Loucy (cell line): ENCODE results near the gene CCL15.
"Not testable (repeated sequence)": the region's sequence is repeated elsewhere in the genome, so short reads cannot be mapped to it uniquely, and the experiment has no call there.

Experiments
- H2AFZ ChIP-seq: fragments of 200-600 bp; sonication (generic); 2 replicates; pipeline ENCODE4 v1.6.0; 2016; ENCODE audit warnings: antibody characterized with exemption, mild to moderate bottlenecking, low read length, moderate library complexity
- H3F3A ChIP-seq: fragments of 200-600 bp; 2 replicates; pipeline ENCODE4 v1.6.0; 2016; ENCODE audit warnings: antibody characterized with exemption, low read depth, mild to moderate bottlenecking
- H3K27me3 ChIP-seq: fragments of 200-600 bp; sonication (generic); 2 replicates; pipeline ENCODE4 v1.6.1; 2014; ENCODE audit warnings: low read length, mild to moderate bottlenecking; ENCODE audit not compliant: insufficient read depth, poor library complexity, severe bottlenecking
- H3K36me3 ChIP-seq: fragments of 200-600 bp; sonication (generic); 2 replicates; pipeline ENCODE4 v1.6.1; 2016; ENCODE audit warnings: low read length; ENCODE audit not compliant: insufficient read depth
- H3K4me1 ChIP-seq: fragments of 200-600 bp; sonication (generic); 2 replicates; pipeline ENCODE4 v1.5.1; 2014; ENCODE audit warnings: low read length, mild to moderate bottlenecking; ENCODE audit not compliant: insufficient read depth, poor library complexity, severe bottlenecking
- H3K4me2 ChIP-seq: fragments of 200-600 bp; sonication (generic); 2 replicates; pipeline ENCODE4 v1.6.0; 2014; ENCODE audit warnings: antibody characterized with exemption, low read length, low read depth, mild to moderate bottlenecking; ENCODE audit not compliant: poor library complexity, severe bottlenecking
- H3K4me3 ChIP-seq: fragments of 200-600 bp; sonication (generic); 2 replicates; pipeline ENCODE4 v1.5.1; 2014; ENCODE audit warnings: low read length, mild to moderate bottlenecking, mixed read lengths; ENCODE audit not compliant: poor library complexity, severe bottlenecking
- H3K79me2 ChIP-seq: fragments of 200-600 bp; sonication (generic); 2 replicates; pipeline ENCODE4 v1.6.1; 2014; ENCODE audit warnings: low read length; ENCODE audit not compliant: insufficient read depth
- H3K9ac ChIP-seq: fragments of 200-600 bp; sonication (generic); 2 replicates; pipeline ENCODE4 v1.6.0; 2014; ENCODE audit warnings: mild to moderate bottlenecking, low read depth, low read length, moderate library complexity; ENCODE audit not compliant: poor library complexity, severe bottlenecking
- H3K9me2 ChIP-seq: fragments of 200-600 bp; sonication (generic); replicated peaks from 2 replicates; pipeline ENCODE4 v1.6.1; 2016; ENCODE audit warnings: low read depth, low read length, mixed read lengths
- H3K9me3 ChIP-seq: fragments of 200-600 bp; sonication (generic); 2 replicates; pipeline ENCODE4 v1.6.1; 2014; ENCODE audit warnings: mild to moderate bottlenecking, antibody characterized with exemption, low read length, low read depth; ENCODE audit not compliant: insufficient read depth
- H4K20me1 ChIP-seq: fragments of 200-600 bp; sonication (generic); 2 replicates; pipeline ENCODE4 v1.6.0; 2014; ENCODE audit warnings: antibody characterized with exemption, low read length, mild to moderate bottlenecking; ENCODE audit not compliant: insufficient read depth, poor library complexity, severe bottlenecking
- EZH2phosphoT487 ChIP-seq: fragments of 200-600 bp; IDR thresholded peaks from 2 replicates; pipeline ENCODE4 v1.6.1; 2018; ENCODE audit warnings: antibody characterized with exemption, mild to moderate bottlenecking, moderate library complexity, borderline replicate concordance
- TF ChIP-seq, protein P1 (sequence below): fragments of 200-600 bp; sonication (generic); conservative IDR thresholded peaks from 2 replicates; pipeline ENCODE4 v1.5.1; 2014; ENCODE audit warnings: mild to moderate bottlenecking, antibody characterized with exemption, low read length

CCL15 gene

DNA sequence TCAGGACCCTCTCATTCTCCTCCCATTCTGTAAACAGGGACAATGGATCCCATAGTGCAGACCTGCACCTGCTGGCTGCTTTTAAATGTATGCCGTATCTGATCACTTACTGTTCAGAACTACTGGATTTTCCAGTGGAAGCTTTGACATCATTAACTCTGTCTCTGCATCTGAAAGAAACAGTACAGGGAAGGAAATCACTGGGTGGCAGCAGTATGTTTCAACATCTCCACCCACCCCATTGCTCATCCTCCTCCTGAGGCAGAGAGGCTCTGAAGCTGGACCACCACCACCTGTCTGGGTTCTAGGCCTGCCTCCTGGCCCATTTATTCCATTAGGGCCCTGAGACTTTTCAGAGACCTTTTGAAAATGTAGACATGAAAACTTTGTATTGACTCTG lies 2.6 kb downstream of the CCL15 start:
- no peaks in the 10 kb centered on the region for H3K9me2 ChIP-seq
- no peaks in the 10 kb centered on the region for H3K36me3 ChIP-seq
- no peaks in the 10 kb centered on the region for H3K27me3 ChIP-seq
- H4K20me1 ChIP-seq: no peaks in the 10 kb centered on the region
- no peak overlapping the region for H2AFZ ChIP-seq
- no peaks in the 10 kb centered on the region for H3K79me2 ChIP-seq
- H3F3A ChIP-seq: no peaks in the 10 kb centered on the region
- TF ChIP-seq EZH2phosphoT487: no peak
- TF ChIP-seq, protein P1, sequence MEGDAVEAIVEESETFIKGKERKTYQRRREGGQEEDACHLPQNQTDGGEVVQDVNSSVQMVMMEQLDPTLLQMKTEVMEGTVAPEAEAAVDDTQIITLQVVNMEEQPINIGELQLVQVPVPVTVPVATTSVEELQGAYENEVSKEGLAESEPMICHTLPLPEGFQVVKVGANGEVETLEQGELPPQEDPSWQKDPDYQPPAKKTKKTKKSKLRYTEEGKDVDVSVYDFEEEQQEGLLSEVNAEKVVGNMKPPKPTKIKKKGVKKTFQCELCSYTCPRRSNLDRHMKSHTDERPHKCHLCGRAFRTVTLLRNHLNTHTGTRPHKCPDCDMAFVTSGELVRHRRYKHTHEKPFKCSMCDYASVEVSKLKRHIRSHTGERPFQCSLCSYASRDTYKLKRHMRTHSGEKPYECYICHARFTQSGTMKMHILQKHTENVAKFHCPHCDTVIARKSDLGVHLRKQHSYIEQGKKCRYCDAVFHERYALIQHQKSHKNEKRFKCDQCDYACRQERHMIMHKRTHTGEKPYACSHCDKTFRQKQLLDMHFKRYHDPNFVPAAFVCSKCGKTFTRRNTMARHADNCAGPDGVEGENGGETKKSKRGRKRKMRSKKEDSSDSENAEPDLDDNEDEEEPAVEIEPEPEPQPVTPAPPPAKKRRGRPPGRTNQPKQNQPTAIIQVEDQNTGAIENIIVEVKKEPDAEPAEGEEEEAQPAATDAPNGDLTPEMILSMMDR: no peak
- H3K9ac ChIP-seq: no peak overlapping the region
- no peaks in the 10 kb centered on the region for H3K9me3 ChIP-seq
- no peaks in the 10 kb centered on the region for H3K4me1 ChIP-seq
- no peak overlapping the region for H3K4me2 ChIP-seq
- H3K4me3 ChIP-seq: no peak overlapping the region

DNA sequence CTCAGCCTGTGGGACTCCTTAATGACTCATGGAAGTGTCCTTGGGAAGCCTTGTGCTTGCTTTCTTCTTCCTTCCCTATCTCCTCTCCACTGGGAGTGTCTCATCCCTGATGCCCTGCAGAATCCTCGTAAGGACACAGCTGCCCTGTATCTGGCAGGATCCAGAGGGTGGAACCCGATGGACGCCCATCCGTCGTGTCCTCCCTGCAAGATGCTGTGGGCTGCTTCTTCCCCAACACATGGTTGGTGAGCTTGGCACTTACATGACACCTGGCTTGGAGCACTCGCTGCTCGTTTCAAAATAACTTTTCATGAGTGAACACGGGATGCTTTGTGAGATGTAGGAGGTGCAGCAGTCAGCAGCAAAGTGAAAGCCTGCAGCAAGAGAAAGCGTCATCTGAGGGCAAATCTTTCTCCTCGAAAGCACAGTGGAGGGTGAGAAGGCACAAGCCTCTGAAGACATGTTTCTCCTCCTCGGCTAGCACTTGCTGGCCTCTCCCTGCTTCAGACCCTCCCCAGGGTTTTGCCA lies 3.3 kb downstream of the CCL15 start:
- Histone ChIP-seq H3K36me3 (no peaks in the 10 kb centered on the region), H3K9ac (no peak overlapping the region), H3F3A (no peaks in the 10 kb centered on the region), H3K4me1 (no peaks in the 10 kb centered on the region), H3K79me2 (no peaks in the 10 kb centered on the region), H3K27me3 (no peaks in the 10 kb centered on the region), H4K20me1 (no peaks in the 10 kb centered on the region), H3K4me3 (no peak overlapping the region), H3K4me2 (no peak overlapping the region), H3K9me2 (no peaks in the 10 kb centered on the region), H3K9me3 (no peaks in the 10 kb centered on the region), H2AFZ (no peak overlapping the region)
- TF ChIP-seq, protein P1: no peak
- no peak for TF ChIP-seq EZH2phosphoT487

DNA sequence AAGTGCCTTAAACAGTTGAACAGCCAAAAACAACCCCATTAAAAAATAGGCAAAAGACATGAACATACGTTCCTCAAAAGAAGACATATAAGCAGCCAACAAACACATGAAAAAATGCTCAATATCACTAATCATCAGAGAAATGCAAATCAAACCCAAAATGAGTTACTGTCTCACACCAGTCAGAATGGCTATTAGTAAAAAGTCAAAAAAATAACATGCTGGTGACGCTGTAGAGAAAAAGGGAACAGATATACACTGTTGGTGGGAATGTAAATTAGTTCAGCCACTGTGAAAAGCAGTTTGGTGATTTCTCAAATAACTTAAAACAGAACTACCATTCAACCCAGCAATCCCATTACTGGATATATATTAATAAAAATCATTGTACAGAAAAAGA lies 6.0 kb downstream of the CCL15 start:
- H3K4me1 ChIP-seq, H3K36me3 ChIP-seq, H3K9me3 ChIP-seq, H3K9ac ChIP-seq, H3K4me3 ChIP-seq, H3K9me2 ChIP-seq, H3K4me2 ChIP-seq, H3F3A ChIP-seq, H4K20me1 ChIP-seq, H2AFZ ChIP-seq, H3K27me3 ChIP-seq, H3K79me2 ChIP-seq: not testable (repeated sequence)

DNA sequence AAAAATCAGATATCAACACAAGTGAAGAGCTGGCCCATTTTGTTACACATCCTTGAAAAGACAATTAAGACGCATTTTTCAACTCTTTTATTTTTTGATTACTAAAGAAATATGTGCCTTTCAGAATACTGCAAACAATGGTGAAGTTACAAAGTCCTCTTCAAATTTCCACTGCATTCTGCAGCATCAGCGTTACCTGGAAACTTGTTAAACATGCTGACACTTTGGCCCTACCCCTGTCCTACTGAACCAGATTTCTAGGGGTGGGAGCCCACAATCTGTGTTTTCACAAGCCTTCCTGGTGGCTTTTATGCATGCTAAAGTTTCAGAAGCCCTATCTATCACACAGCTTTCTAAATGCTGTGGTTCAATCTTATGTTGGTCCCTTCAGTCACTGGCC lies 10.3 kb downstream of the CCL15 start:
- Histone ChIP-seq H3K4me3 (no peak overlapping the region), H3K4me2 (no peak overlapping the region), H3F3A (no peaks in the 10 kb centered on the region), H3K79me2 (no peaks in the 10 kb centered on the region), H3K27me3 (no peaks in the 10 kb centered on the region), H3K4me1 (no peaks in the 10 kb centered on the region), H3K36me3 (no peaks in the 10 kb centered on the region), H3K9ac (no peak overlapping the region), H3K9me2 (no peaks in the 10 kb centered on the region), H2AFZ (no peak overlapping the region), H4K20me1 (no peaks in the 10 kb centered on the region), H3K9me3 (no peaks in the 10 kb centered on the region)
- TF ChIP-seq, protein P1: no peak
- no peak for TF ChIP-seq EZH2phosphoT487
